Astrocyte of the spinal cord (primary cell): Measurements from ENCODE around the gene GPSM3.
"Not testable (repeated sequence)": the region's sequence is repeated elsewhere in the genome, so short reads cannot be mapped to it uniquely, and the experiment has no call there.

Experiments
- DNase-seq: peaks from one replicate; pipeline ENCODE4 v3.0.0; 2011; ENCODE audit warnings: low read depth, low spot score
- H3K4me3 ChIP-seq: 2 replicates; pipeline ENCODE4 v1.5.1; 2011; ENCODE audit warnings: low read depth, mild to moderate bottlenecking, low read length, moderate library complexity
- in situ Hi-C: cut with HindIII; loops from 2 replicates; pipeline ENCODE4 v1.10.0; 2017; ENCODE audit warnings: low sequenced_read_pairs
- TF ChIP-seq, protein P1 (sequence below): IDR thresholded peaks from 2 replicates; pipeline ENCODE4 v1.5.1; 2012; ENCODE audit warnings: low read depth, mild to moderate bottlenecking, low read length, inconsistent platforms

GPSM3 gene

DNA sequence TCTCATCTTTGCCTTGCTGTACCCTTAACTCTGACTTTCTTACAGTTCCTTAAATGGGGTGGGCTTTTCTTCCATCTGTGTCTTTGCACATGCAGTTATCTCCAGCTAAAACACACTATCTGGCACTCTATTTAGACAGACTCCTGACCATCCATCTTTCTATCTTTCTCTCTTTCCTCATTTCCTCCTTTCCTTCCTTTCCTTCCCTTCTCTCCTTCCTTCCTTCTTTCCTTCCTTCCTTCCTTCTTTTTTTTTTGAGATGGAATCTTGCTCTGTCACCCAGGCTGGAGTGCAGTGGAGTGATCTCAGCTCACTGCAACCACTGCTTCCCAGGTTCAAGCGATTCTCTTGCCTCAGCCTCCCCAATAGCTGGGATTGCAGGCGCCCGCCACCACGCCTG, 23.2 kb upstream of the GPSM3 start:
- TF ChIP-seq, protein P1, sequence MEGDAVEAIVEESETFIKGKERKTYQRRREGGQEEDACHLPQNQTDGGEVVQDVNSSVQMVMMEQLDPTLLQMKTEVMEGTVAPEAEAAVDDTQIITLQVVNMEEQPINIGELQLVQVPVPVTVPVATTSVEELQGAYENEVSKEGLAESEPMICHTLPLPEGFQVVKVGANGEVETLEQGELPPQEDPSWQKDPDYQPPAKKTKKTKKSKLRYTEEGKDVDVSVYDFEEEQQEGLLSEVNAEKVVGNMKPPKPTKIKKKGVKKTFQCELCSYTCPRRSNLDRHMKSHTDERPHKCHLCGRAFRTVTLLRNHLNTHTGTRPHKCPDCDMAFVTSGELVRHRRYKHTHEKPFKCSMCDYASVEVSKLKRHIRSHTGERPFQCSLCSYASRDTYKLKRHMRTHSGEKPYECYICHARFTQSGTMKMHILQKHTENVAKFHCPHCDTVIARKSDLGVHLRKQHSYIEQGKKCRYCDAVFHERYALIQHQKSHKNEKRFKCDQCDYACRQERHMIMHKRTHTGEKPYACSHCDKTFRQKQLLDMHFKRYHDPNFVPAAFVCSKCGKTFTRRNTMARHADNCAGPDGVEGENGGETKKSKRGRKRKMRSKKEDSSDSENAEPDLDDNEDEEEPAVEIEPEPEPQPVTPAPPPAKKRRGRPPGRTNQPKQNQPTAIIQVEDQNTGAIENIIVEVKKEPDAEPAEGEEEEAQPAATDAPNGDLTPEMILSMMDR, result no peak

DNA sequence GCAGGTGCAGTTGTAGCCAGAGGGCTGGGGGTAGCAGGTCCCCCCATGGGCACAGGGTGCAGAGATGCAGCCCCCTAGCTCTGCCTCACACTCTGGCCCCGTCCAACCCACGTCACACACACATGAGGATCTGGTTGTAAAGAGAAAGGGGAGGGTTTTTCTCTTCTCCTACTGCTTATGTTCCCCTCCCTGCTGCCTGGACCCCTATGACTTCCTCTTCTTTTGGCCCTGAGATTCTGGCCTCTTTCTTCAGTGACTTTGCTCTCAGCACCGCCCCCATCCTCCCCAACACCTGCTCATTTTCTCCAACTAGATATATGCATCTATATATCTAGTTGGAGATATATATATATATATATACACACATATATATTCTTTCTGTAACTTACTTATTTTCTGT, 21.7 kb upstream of the GPSM3 start:
- in situ Hi-C loops, result no loop called here
- DNase-seq, result no peak
- TF ChIP-seq, protein P1, result no peak
- H3K4me3 ChIP-seq, result no peak overlapping the region

More for the DNA sequence above, 23.2 kb upstream of the GPSM3 start:
- H3K4me3 ChIP-seq, result no peak overlapping the region
- in situ Hi-C loops, result no loop called here
- DNase-seq, result no peak

DNA sequence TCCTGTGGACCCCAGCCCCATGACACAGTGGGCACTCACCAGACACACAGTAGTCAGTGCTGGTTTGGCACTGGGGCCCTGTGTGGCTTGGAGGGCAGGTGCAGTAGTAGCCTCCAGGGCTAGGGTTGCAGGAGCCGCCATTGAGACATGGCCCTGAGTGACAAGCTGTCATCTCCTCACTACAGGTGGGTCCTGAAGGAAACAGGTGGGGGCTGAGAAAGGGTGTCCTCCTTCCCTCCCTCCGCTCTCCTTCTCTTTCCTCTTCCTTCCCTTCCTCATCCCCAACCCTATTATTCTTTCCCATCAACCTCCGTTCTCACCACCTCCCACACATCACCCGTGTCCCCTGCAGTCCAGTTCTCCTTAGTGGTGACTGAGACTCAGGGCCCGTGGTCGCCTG, 21.2 kb upstream of the GPSM3 start:
- in situ Hi-C loops, result no loop called here
- no peak overlapping the region for H3K4me3 ChIP-seq
- DNase-seq, result no peak
- TF ChIP-seq, protein P1, result no peak

DNA sequence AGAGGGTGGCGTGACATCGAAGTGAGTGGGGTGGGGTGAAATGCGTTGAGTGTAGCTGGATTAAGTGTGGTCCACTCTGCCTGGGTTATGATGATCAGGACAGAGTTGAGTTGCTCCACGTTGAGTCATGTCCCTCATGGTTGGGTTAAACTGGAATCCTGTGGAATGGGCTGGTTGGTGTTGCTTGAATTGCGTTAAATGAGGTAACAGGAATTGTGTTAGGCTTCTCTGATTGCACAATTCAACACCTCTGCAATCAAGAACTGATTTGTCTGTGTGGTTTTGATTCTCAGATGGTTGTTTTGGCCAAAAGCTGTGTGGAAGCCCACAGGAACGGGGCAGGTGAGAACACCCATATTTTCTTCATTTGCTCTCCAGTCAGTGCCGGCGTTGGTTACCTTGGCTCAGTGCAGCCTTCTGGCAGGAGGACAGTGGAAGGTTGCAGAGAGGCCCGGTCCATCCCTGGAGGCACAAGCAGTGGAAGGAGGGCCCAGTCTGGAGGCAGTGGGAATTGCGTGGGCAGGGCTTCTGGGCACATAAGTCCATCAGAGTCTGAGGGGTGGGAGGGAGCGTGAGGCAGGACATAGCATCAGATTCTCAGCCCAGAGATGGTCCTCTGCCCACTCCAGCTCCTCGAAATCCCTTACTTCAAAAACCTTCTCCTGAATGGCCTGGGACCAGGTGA, 19.8 kb upstream of the GPSM3 start:
- TF ChIP-seq, protein P1, result no peak
- in situ Hi-C loops, result no loop called here
- no peak for DNase-seq
- no peak overlapping the region for H3K4me3 ChIP-seq

DNA sequence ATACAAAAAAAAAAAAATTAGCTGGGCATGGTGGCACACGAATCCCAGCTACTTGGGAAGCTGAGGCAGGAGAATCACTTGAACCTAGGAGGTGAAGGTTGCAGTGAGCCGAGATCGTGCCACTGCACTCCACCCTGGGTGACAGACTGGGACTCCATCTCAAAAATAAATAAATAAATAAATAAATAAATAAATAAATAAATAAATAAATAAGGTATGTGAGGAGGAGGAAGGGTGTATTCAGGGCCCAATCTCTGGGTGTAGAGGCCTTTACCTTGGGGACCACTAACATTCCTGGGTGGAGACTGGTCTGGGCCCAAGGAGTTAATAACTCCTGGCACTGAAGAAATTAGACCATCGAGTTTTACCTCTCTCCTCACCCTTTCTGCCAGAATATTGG, 19.0 kb upstream of the GPSM3 start:
- H3K4me3 ChIP-seq, in situ Hi-C loops, DNase-seq: not testable (repeated sequence)

DNA sequence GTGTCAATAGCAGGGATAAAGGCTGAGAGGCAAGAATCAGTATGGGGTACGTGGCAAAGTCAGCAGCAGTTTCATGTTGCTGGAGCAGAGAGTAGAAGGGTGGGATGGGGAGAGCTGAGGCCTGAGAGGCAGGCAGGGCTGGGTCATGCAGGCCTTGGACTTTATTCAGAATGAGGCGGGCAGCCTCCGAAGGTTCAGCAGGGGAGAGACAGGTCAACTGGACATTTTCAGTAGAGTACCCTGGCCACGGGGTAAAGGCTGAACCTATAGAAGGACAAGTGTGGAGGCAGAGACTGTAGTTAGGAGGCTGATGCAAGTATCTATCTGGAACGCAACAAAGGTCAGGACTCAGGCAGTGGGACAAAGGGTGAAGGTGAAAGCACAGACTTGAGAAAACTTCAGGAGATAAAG, 17.8 kb upstream of the GPSM3 start:
- in situ Hi-C loops, result no loop called here
- no peak for DNase-seq
- H3K4me3 ChIP-seq, result no peak overlapping the region
- TF ChIP-seq, protein P1, result no peak

DNA sequence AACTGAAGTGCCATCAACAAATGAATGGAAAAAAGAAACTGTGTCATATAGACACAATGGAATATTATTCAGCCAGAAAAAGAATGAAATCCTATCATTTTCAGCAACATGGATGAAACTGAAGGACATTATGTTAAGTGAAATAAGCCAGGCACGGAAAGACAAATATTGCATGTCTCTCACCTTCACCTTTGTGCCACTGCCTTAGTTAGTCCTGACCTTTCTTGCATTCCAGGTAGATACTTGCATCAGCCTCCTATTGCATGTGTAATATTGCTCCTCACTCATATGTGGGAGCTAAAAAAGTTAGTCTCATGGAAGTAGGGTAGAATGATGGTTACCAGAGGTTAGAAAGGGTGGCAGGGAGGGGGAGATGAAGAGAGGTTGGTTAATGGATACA, 16.6 kb upstream of the GPSM3 start:
- H3K4me3 ChIP-seq, result no peak overlapping the region
- TF ChIP-seq, protein P1, result no peak
- DNase-seq, result no peak
- in situ Hi-C loops, result no loop called here
